PC-9 (cell line): ENCODE measurements around the gene APBA2. TPM values are rescaled to one million over a fixed set of nuclear protein-coding genes. Genes with fewer than 3 reads are reported as not detected.
A peak's percentile ranks its signal among the peaks of the same experiment; 100 is the strongest.

Experiments
- BruUV-seq: library from RNA; stranded (reverse); fragments of 400-500 nt; replicated peaks from 2 replicates; lab custom pipeline; 2021; lab: Mats Ljungman, UMichigan
- CTCF ChIA-PET: fragments of 300-600 bp; sonication (Branson Sonifier 250); formaldehyde crosslinking; loops from one replicate; lab custom pipeline; 2022; ENCODE audit warnings: antibody characterized with exemption; lab: Charles Lee
- POLR2A ChIA-PET: fragments of 300-600 bp; sonication (Branson Sonifier 250); formaldehyde crosslinking; loops from one replicate; lab custom pipeline; 2022; ENCODE audit warnings: antibody characterized with exemption; ENCODE audit not compliant: unreplicated experiment; lab: Charles Lee
- DNase-seq, 2 experiments: peaks; one replicate each; pipeline versions ENCODE4 v3.0.0 to v3.0.0-alpha.2; 2015 to 2022; ENCODE audit warnings: mixed read lengths in 1 of 2
- H2AFZ ChIP-seq: fragments of 200-600 bp; sonication (generic); 2 replicates; pipeline ENCODE4 v1.8.1; 2017; ENCODE audit warnings: antibody characterized with exemption
- H3F3A ChIP-seq: fragments of 200-600 bp; sonication (generic); 2 replicates; pipeline ENCODE4 v1.8.1; 2017; ENCODE audit warnings: antibody characterized with exemption, mild to moderate bottlenecking, low read depth; ENCODE audit not compliant: insufficient read depth
- H3K27ac ChIP-seq: fragments of 200-600 bp; sonication (generic); 2 replicates; pipeline ENCODE4 v1.6.1; 2016; ENCODE audit warnings: mixed run types
- H3K27me3 ChIP-seq: fragments of 200-600 bp; sonication (generic); 2 replicates; pipeline ENCODE4 v1.6.1; 2016; ENCODE audit warnings: low read depth, mixed run types; ENCODE audit not compliant: insufficient read depth
- H3K36me3 ChIP-seq: fragments of 200-600 bp; sonication (generic); 2 replicates; pipeline ENCODE4 v1.6.1; 2016; ENCODE audit warnings: low read depth, mixed run types
- H3K4me1 ChIP-seq: fragments of 200-600 bp; sonication (generic); replicated peaks from 2 replicates; pipeline ENCODE4 v1.6.1; 2016; ENCODE audit warnings: mixed run types; ENCODE audit not compliant: insufficient read depth
- H3K4me2 ChIP-seq: fragments of 200-600 bp; sonication (generic); 2 replicates; pipeline ENCODE4 v1.6.1; 2017; ENCODE audit warnings: mixed run types
- H3K4me3 ChIP-seq: fragments of 200-600 bp; sonication (generic); 2 replicates; pipeline ENCODE4 v1.6.1; 2016; ENCODE audit warnings: mixed run types
- H3K79me2 ChIP-seq: fragments of 200-600 bp; sonication (generic); 2 replicates; pipeline ENCODE4 v1.6.1; 2017; ENCODE audit warnings: low read depth, mixed run types
- H3K9me2 ChIP-seq: fragments of 200-600 bp; sonication (generic); 2 replicates; pipeline ENCODE4 v1.8.1; 2017; ENCODE audit warnings: mild to moderate bottlenecking; ENCODE audit not compliant: insufficient read depth
- H3K9me3 ChIP-seq: fragments of 200-600 bp; sonication (generic); 2 replicates; pipeline ENCODE4 v1.8.1; 2016; ENCODE audit warnings: low read depth; ENCODE audit not compliant: insufficient read depth
- H4K20me1 ChIP-seq: fragments of 200-600 bp; sonication (generic); 2 replicates; pipeline ENCODE4 v1.8.1; 2017; ENCODE audit not compliant: insufficient read depth
- CTCF ChIP-seq: fragments of 200-600 bp; sonication (generic); conservative IDR thresholded peaks from 2 replicates; pipeline ENCODE4 v1.6.1; 2017; ENCODE audit warnings: mixed run types, antibody characterized with exemption, mild to moderate bottlenecking, moderate library complexity
- EZH2 ChIP-seq: fragments of 200-600 bp; sonication (generic); IDR thresholded peaks from 2 replicates; pipeline ENCODE4 v1.8.0; 2017; ENCODE audit warnings: antibody characterized with exemption, low read depth
- intact Hi-C: fragments of 100-400 bp; cut with micrococcal nuclease; formaldehyde crosslinking; loops from one replicate; pipeline ENCODE4 v1.10.0; 2022; ENCODE audit not compliant: unreplicated experiment
- total RNA-seq: library from RNA; stranded (reverse); gene quantifications from 2 replicates; pipeline ENCODE4 v1.2.3, GENCODE V29; 2021

Gene APBA2
- total RNA-seq, 1 experiment from 2014 or later = not detected

GRCh38 chr15:29138260-29138659, 252.5 kb downstream of the APBA2 start:
- TF ChIP-seq EZH2 (no peak), CTCF (no peak)
- Histone ChIP-seq H3K4me1 (no peaks in the 10 kb centered on the region), H3K4me2 (no peak overlapping the region), H3K27ac (no peak overlapping the region), H3K36me3 (no peaks in the 10 kb centered on the region), H3K27me3 (peaks cover 52% of the 10 kb centered on the region), H3K9me3 (no peaks in the 10 kb centered on the region), H4K20me1 (no peaks in the 10 kb centered on the region), H2AFZ (no peak overlapping the region), H3F3A (no peaks in the 10 kb centered on the region), H3K9me2 (no peaks in the 10 kb centered on the region), H3K79me2 (no peaks in the 10 kb centered on the region), H3K4me3 (no peak overlapping the region)
- POLR2A ChIA-PET = no interaction called here
- CTCF ChIA-PET = no interaction called here
- DNase-seq = no peak
- intact Hi-C loops = no loop called here
- BruUV-seq = no TSS peak

- BruUV-seq = no TSS peak
- no peak for TF ChIP-seq CTCF
- TF ChIP-seq EZH2 = no peak
- intact Hi-C loops = no loop called here
Measured at GRCh38 chr15:29139072-29139471, 253.3 kb downstream of the APBA2 start.

GRCh38 chr15:29139540-29140459, 254.0 kb downstream of the APBA2 start:
- no peaks in the 10 kb centered on the region for H3K9me2 ChIP-seq
- H3K79me2 ChIP-seq = no peaks in the 10 kb centered on the region
- H2AFZ ChIP-seq = no peak overlapping the region
- CTCF ChIA-PET = no interaction called here
- H3K4me3 ChIP-seq = no peak overlapping the region
- no peaks in the 10 kb centered on the region for H3K36me3 ChIP-seq
- H3K9me3 ChIP-seq = no peaks in the 10 kb centered on the region
- POLR2A ChIA-PET = no interaction called here
- TF ChIP-seq EZH2 (no peak), CTCF (peak; percentile 57)
- intact Hi-C loops = no loop called here
- no peaks in the 10 kb centered on the region for H3K4me1 ChIP-seq
- no TSS peak for BruUV-seq
- DNase-seq = peak in 1 of 2 experiments; percentile 7
- no peaks in the 10 kb centered on the region for H3F3A ChIP-seq
- no peak overlapping the region for H3K4me2 ChIP-seq
- H3K27ac ChIP-seq = no peak overlapping the region
- H3K27me3 ChIP-seq = peaks cover 56% of the 10 kb centered on the region
- no peaks in the 10 kb centered on the region for H4K20me1 ChIP-seq

More at GRCh38 chr15:29139072-29139471, 253.3 kb downstream of the APBA2 start:
- no peak for DNase-seq
- Histone ChIP-seq H3K4me3 (no peak overlapping the region), H4K20me1 (no peaks in the 10 kb centered on the region), H3K36me3 (no peaks in the 10 kb centered on the region), H3K9me3 (no peaks in the 10 kb centered on the region), H3K4me1 (no peaks in the 10 kb centered on the region), H3K27ac (no peak overlapping the region), H3K9me2 (no peaks in the 10 kb centered on the region), H2AFZ (no peak overlapping the region), H3F3A (no peaks in the 10 kb centered on the region), H3K27me3 (peaks cover 59% of the 10 kb centered on the region), H3K4me2 (no peak overlapping the region), H3K79me2 (no peaks in the 10 kb centered on the region)
- CTCF ChIA-PET = no interaction called here
- POLR2A ChIA-PET = no interaction called here
